GM18861 (cell line): ENCODE results near the gene PALD1.
"Not testable (repeated sequence)": the region's sequence is repeated elsewhere in the genome, so short reads cannot be mapped to it uniquely, and the experiment has no call there.

Experiments used
- ATAC-seq: cut with Tn5 transposase; IDR thresholded peaks from one replicate; pipeline ENCODE4 v1.9.1; 2021; ENCODE audit not compliant: unreplicated experiment

PALD1 gene

GRCh38 chr10:70600512-70601395, 122.2 kb downstream of the PALD1 start:
- ATAC-seq: no peak

DNA sequence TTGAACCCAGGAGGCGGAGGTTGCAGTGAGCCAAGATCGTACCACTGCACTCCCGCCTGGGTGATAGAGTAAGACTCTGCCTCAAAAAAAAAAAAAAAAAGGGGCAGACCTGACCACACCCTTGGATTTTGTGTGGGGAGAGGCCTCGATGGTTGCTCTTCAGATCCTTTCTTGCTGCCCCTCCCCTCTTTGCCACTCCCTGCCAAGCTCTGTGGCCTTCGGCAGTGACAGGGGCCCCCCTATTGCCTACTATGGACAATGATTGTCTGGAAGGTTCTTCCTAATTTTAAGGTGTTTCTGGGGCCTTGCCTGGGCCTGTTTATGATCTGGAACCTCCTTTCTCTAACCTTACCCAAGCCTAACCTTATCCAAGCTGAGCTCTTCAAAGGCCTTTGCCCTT, 123.2 kb downstream of the PALD1 start:
- no peak for ATAC-seq

DNA sequence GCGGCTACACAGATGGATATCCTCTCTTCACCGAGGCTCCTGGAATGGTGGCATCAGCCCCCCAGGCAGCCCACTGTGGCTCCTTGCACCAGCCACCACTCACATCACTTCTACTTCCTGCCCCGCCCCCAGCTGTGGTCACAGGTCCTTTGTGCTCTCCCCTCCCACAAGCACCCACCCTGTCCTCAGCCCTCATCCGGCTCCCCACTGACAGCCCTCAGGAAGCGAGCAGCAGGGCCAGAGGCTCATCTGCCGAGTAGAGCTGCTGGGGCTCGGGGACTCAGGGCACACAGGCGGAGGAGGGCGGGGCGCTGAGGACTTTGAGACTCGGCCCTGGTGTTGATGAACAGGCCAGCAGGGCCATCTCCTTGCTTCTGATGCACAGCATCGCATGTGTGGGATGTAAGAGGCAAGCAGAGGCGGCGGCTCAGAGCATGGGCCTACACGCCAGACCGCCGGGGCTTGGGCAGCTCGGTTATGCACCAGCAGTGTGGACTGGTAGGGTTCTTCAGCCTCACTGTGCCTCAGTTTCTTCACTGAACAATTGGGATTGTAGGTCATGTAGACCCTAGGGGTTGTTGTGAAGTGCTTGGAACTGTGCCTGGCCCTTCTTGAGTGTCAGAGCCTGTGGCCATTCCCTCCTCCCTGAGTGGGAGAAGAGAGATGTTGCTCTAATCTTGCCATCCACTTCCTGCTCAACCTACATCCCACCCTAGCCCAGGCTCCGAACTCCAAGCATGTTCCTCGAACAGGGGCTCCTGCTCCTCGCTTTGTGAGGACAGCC, 124.3 kb downstream of the PALD1 start, which contains the start of gene PRF1:
Gene PRF1, minus strand, starts transcription at position 77 of the 784 bp plus-strand sequence. CDS start 1,839 bp downstream, outside the sequence.
- no peak for ATAC-seq

DNA sequence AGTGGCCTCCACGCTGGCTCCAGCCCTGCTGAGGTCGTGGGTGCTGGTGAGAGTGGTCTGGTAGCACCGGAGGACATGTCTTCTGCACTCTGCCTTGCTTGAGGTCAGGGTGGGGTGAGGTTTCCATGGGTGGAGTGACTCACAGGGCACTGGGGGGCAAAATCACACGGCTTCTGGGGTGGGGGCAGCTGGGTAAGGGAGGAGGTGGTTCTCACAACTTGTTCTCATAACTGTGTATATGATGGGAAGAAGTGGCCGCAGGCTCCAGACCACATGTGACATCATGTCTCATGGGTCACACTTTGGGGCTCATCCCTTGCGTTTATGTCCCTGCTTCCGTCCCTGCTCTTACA, 124.9 kb downstream of the PALD1 start:
- ATAC-seq: no peak

- no peak for ATAC-seq
Measured at GRCh38 chr10:70604106-70604505, 125.5 kb downstream of the PALD1 start.

- ATAC-seq: no peak
Measured at GRCh38 chr10:70605161-70605560, 126.6 kb downstream of the PALD1 start.

DNA sequence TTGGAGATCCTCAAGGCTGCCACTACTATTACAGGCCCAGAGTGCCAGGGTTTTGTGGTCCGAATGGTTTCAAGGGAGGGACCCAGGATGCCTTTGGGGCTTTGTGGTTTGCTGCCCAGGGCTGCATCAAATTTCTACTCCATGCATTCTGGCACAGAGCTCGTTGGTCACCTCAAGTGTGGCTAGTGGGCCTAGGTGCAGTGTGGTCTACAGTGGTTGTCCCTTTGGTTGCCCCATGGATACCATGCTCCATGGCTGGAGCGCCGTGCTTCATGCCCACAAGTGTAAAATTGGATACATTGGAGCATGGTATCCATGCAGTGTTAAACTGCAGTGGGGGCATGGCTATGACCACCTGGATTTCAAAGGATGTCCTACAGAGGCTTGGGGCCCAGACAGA, 129.4 kb downstream of the PALD1 start:
- ATAC-seq: no peak

DNA sequence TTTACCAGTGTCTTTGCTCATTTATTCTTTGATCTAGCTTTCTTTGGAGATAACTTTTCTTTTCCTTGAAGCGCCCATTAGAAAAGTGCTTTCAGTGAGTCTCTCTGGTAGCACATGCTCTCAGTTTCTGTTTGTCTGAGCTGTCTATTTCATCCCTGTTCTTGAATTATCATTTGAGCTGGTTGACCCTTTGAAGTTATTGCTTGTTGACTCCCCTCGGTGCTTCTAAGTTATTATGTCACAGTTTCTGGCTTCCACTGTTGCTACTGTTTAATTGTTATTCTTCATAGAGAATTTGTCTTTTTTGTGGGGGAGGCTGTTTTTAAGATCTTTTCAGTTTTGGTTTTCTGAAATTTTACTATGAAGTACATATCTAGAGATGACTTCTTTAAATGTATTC, 135.4 kb downstream of the PALD1 start:
- no peak for ATAC-seq

DNA sequence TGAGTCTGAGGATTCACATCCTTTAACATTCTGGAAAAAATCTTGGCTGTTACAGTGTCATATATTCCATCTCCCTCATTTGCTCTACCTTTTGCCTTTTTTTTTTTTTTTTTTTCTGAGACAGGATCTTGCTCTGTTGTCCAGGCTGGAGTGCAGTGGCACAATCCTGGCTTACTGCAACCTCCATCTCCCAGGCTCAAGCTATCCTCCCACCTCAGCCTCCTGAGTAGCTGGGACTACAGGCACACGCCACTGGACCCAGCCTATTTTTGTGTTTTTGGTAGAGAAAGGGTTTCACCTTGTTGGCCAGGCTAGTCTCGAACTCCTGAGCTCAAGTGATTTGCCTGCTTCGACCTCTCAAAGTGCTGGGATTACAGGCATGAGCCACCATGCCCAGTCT, 135.8 kb downstream of the PALD1 start:
- not testable (repeated sequence) for ATAC-seq

DNA sequence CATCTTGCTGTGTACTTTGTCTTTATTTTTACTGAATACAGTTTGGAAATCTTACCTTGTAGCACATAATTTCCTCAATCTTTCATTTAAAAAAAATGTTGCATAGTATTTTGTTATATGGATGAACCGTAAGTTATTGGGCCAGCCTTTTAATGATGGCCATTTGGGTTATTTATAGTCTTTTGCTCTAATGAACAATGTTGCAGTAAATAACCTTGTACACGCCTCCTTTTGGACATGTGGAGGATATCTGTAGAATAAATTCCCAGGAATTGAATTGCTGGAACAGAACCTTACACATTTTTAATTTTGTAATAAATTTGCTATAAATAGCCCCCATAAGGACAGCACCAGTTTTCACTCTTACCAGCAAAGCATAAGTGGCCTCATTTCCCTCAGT, 136.6 kb downstream of the PALD1 start:
- no peak for ATAC-seq

GRCh38 chr10:70615784-70616522, 137.4 kb downstream of the PALD1 start:
- ATAC-seq: no peak

GRCh38 chr10:70616761-70617160, 138.2 kb downstream of the PALD1 start:
- no peak for ATAC-seq
